GM21526 (cell line): Measurements from ENCODE around the gene GNB1.
"Not testable (repeated sequence)": the region's sequence is repeated elsewhere in the genome, so short reads cannot be mapped to it uniquely, and the experiment has no call there.

Source experiments
- ATAC-seq: cut with Tn5 transposase; IDR thresholded peaks from one replicate; pipeline ENCODE4 v1.9.1; 2021; ENCODE audit warnings: moderate library complexity; ENCODE audit not compliant: unreplicated experiment, low FRiP score

The GNB1 gene

GRCh38 chr1:1892079-1892762, 1.3 kb upstream of the GNB1 start:
- no peak for ATAC-seq

- peak; percentile 14 for ATAC-seq
Measured at GRCh38 chr1:1891349-1892078, 627 bp upstream of the GNB1 start.

- ATAC-seq: peak; percentile 23
Measured at GRCh38 chr1:1889847-1890505, 911 bp downstream of the GNB1 start.

- ATAC-seq: no peak
Measured at GRCh38 chr1:1889090-1889750, 1.7 kb downstream of the GNB1 start.

GRCh38 chr1:1883890-1884289, 7.0 kb downstream of the GNB1 start:
- not testable (repeated sequence) for ATAC-seq

- no peak for ATAC-seq
Measured at GRCh38 chr1:1883092-1883873, 7.6 kb downstream of the GNB1 start.

- no peak for ATAC-seq
Measured at GRCh38 chr1:1881727-1882126, 9.2 kb downstream of the GNB1 start.

- no peak for ATAC-seq
Measured at GRCh38 chr1:1880617-1881312, 10.1 kb downstream of the GNB1 start.

- no peak for ATAC-seq
Measured at GRCh38 chr1:1879942-1880341, 10.9 kb downstream of the GNB1 start.

- ATAC-seq: no peak
Measured at GRCh38 chr1:1877865-1878436, 12.9 kb downstream of the GNB1 start.

- no peak for ATAC-seq
Measured at GRCh38 chr1:1876335-1876930, 14.5 kb downstream of the GNB1 start.

- ATAC-seq: no peak
Measured at GRCh38 chr1:1875932-1876331, 15.0 kb downstream of the GNB1 start.

GRCh38 chr1:1874901-1875300, 16.0 kb downstream of the GNB1 start:
- no peak for ATAC-seq

GRCh38 chr1:1873186-1873585, 17.7 kb downstream of the GNB1 start:
- ATAC-seq: no peak

GRCh38 chr1:1872329-1872994, 18.4 kb downstream of the GNB1 start:
- no peak for ATAC-seq

- no peak for ATAC-seq
Measured at GRCh38 chr1:1869469-1869868, 21.4 kb downstream of the GNB1 start.

- no peak for ATAC-seq
Measured at GRCh38 chr1:1867164-1867563, 23.7 kb downstream of the GNB1 start.

GRCh38 chr1:1862905-1863547, 27.9 kb downstream of the GNB1 start:
- no peak for ATAC-seq
